ENCODE measurements around the gene SLC2A13. TPM values are rescaled to one million over a fixed set of nuclear protein-coding genes. Genes with fewer than 3 reads are reported as not detected.
"Not testable (repeated sequence)": the region's sequence is repeated elsewhere in the genome, so short reads cannot be mapped to it uniquely, and the experiment has no call there.

SLC2A13 gene
- total and polyA plus RNA-seq, 4 experiments from 2014 or later: 2.3 to 6.1 (median 4.2) TPM

GRCh38 chr12:39866135-39866534 is 239.7 kb downstream of the SLC2A13 start:
- Histone ChIP-seq H3K27ac (ENCODE audit: low read depth, low read length) (no peak overlapping the region), H3K4me1 (ENCODE audit: insufficient read depth, low read length) (no peaks in the 10 kb centered on the region), H3K27me3 (ENCODE audit: insufficient read depth, low read length) (no peaks in the 10 kb centered on the region), H3K4me3 (ENCODE audit: low read length in 2 of 2) (no peak overlapping the region), H3K9me3 (ENCODE audit: control insufficient read depth in 1 of 2, low read length in 2 of 2) (no peaks in the 10 kb centered on the region), H3K36me3 (ENCODE audit: insufficient read depth, low read length) (no peaks in the 10 kb centered on the region)
- peaks cover 0 to 8% (median under 1%) of the 10 kb centered on the region in 8 donors for H3K9me3 Mint-ChIP-seq
- H3K4me3 Mint-ChIP-seq: no peak overlapping the region
- no peaks in the 10 kb centered on the region for H3K27me3 Mint-ChIP-seq
- CTCF ChIA-PET (ENCODE audit: partially characterized antibody): no interaction called here
- intact Hi-C loops (cut with micrococcal nuclease): no loop called here
- no peaks in the 10 kb centered on the region for H3K4me1 Mint-ChIP-seq
- DNase-seq: no peak
- no peak overlapping the region for H3K27ac Mint-ChIP-seq
- peaks cover 8 to 24% of the 10 kb centered on the region in 2 donors for H3K36me3 Mint-ChIP-seq
- POLR2A ChIA-PET (ENCODE audit: partially characterized antibody): no interaction called here

- ChIA-PET POLR2A (ENCODE audit: partially characterized antibody) (no interaction called here), CTCF (ENCODE audit: partially characterized antibody) (interaction anchor here (1.1 kb wide), 1 partner anchor 11 kb away, joined by 3 read pairs; no protein-coding TSS in a partner anchor)
- Mint-ChIP-seq H3K4me3 (no peak overlapping the region), H3K27ac (no peak overlapping the region), H3K4me1 (no peaks in the 10 kb centered on the region), H3K36me3 (peaks cover 8 to 22% of the 10 kb centered on the region in 2 donors), H3K9me3 (peaks cover 0 to 5% (median 0%) of the 10 kb centered on the region in 8 donors), H3K27me3 (no peaks in the 10 kb centered on the region)
- Histone ChIP-seq H3K27me3 (ENCODE audit: insufficient read depth, low read length) (no peaks in the 10 kb centered on the region), H3K36me3 (ENCODE audit: insufficient read depth, low read length) (no peaks in the 10 kb centered on the region), H3K4me1 (ENCODE audit: insufficient read depth, low read length) (no peaks in the 10 kb centered on the region), H3K9me3 (ENCODE audit: control insufficient read depth in 1 of 2, low read length in 2 of 2) (no peaks in the 10 kb centered on the region), H3K27ac (ENCODE audit: low read depth, low read length) (no peak overlapping the region), H3K4me3 (ENCODE audit: low read length in 2 of 2) (no peak overlapping the region)
- intact Hi-C loops (cut with micrococcal nuclease): no loop called here
- DNase-seq: no peak
Measured at GRCh38 chr12:39860695-39861094, 245.2 kb downstream of the SLC2A13 start.

GRCh38 chr12:39853003-39853402 is 252.9 kb downstream of the SLC2A13 start:
- Mint-ChIP-seq H3K27me3 (no peaks in the 10 kb centered on the region), H3K4me3 (no peak overlapping the region), H3K4me1 (no peaks in the 10 kb centered on the region), H3K9me3 (peaks cover 0 to 4% (median 0%) of the 10 kb centered on the region in 8 donors), H3K27ac (no peak overlapping the region), H3K36me3 (peaks cover 0 to 9% of the 10 kb centered on the region in 2 donors)
- H3K27ac ChIP-seq (ENCODE audit: low read depth, low read length): no peak overlapping the region
- no peaks in the 10 kb centered on the region for H3K9me3 ChIP-seq (ENCODE audit: control insufficient read depth in 1 of 2, low read length in 2 of 2)
- no peak overlapping the region for H3K4me3 ChIP-seq (ENCODE audit: low read length in 2 of 2)
- H3K4me1 ChIP-seq (ENCODE audit: insufficient read depth, low read length): no peaks in the 10 kb centered on the region
- intact Hi-C loops (cut with micrococcal nuclease): no loop called here
- DNase-seq: no peak
- H3K27me3 ChIP-seq (ENCODE audit: insufficient read depth, low read length): no peaks in the 10 kb centered on the region
- ChIA-PET CTCF (ENCODE audit: partially characterized antibody) (no interaction called here), POLR2A (ENCODE audit: partially characterized antibody) (no interaction called here)
- H3K36me3 ChIP-seq (ENCODE audit: insufficient read depth, low read length): no peaks in the 10 kb centered on the region

GRCh38 chr12:39852346-39852745 is 253.5 kb downstream of the SLC2A13 start:
- Mint-ChIP-seq H3K27ac (no peak overlapping the region), H3K36me3 (peaks cover 0 to 9% of the 10 kb centered on the region in 2 donors), H3K4me1 (no peaks in the 10 kb centered on the region), H3K27me3 (no peaks in the 10 kb centered on the region), H3K9me3 (peaks cover 0 to 4% (median 0%) of the 10 kb centered on the region in 8 donors), H3K4me3 (no peak overlapping the region)
- Histone ChIP-seq H3K4me3 (ENCODE audit: low read length in 2 of 2) (no peak overlapping the region), H3K36me3 (ENCODE audit: insufficient read depth, low read length) (no peaks in the 10 kb centered on the region), H3K27me3 (ENCODE audit: insufficient read depth, low read length) (no peaks in the 10 kb centered on the region), H3K4me1 (ENCODE audit: insufficient read depth, low read length) (no peaks in the 10 kb centered on the region), H3K9me3 (ENCODE audit: control insufficient read depth in 1 of 2, low read length in 2 of 2) (no peaks in the 10 kb centered on the region), H3K27ac (ENCODE audit: low read depth, low read length) (no peak overlapping the region)
- DNase-seq: no peak
- CTCF ChIA-PET (ENCODE audit: partially characterized antibody): no interaction called here
- intact Hi-C loops (cut with micrococcal nuclease): no loop called here
- POLR2A ChIA-PET (ENCODE audit: partially characterized antibody): no interaction called here

DNA sequence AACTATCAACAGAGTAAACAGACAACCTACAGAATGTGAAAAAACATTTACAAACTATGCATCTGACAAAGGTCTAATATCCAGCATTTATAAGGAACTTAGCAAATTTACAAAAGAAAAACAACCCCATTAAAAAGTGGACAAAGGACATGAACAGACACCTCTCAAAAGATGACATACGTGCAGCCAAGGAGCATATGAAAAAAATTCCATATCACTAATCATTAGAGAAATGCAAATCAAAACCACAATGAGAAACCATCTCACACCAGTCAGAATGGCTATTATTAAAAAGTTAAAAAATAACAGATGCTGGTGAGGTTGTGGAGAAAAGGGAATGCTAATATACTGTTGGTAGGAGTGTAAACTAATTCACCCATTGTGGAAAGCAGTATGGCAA is 257.7 kb downstream of the SLC2A13 start:
- H3K36me3 ChIP-seq (ENCODE audit: insufficient read depth, low read length); H3K4me3 Mint-ChIP-seq; CTCF ChIA-PET (ENCODE audit: partially characterized antibody); H3K9me3 Mint-ChIP-seq; H3K27ac ChIP-seq (ENCODE audit: low read depth, low read length); H3K4me3 ChIP-seq (ENCODE audit: low read length in 2 of 2); H3K27ac Mint-ChIP-seq; H3K4me1 Mint-ChIP-seq; H3K36me3 Mint-ChIP-seq; H3K27me3 ChIP-seq (ENCODE audit: insufficient read depth, low read length); H3K4me1 ChIP-seq (ENCODE audit: insufficient read depth, low read length); POLR2A ChIA-PET (ENCODE audit: partially characterized antibody); H3K9me3 ChIP-seq (ENCODE audit: control insufficient read depth in 1 of 2, low read length in 2 of 2); intact Hi-C loops (cut with micrococcal nuclease); H3K27me3 Mint-ChIP-seq; DNase-seq: not testable (repeated sequence)

DNA sequence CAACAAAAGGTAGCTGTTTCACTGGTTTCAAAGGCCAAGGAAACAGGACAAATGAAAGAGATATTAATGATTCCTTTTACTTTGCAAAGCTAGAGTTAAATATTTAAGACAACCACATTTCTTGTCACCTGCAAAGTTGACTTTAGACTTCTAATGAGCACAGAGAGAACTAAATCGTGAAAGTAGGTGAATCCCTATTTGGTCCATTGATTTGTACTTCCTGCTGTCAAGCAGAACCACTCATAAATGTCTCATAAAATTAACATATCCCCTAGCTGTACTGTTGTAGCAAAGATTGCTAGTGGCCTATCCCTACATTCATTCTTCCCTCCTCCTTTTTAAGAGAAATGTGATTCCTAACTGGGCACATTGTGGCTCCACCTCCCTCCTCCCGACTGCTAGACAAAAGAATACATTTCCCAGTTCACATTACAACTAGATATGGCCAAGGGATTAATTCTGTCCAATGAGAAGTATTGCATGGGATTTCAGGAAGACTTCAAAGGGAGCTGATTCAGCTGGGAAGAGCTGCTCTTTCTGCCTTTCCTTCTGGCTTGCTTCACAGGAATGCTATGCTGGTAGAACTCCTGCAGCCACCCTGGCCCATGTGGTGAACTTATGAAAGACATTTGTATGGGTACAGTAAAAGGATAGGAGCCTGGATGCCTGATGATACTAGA is 258.8 kb downstream of the SLC2A13 start:
- Mint-ChIP-seq H3K4me1 (no peaks in the 10 kb centered on the region), H3K4me3 (no peak overlapping the region), H3K27me3 (no peaks in the 10 kb centered on the region), H3K9me3 (peaks cover 0 to 4% (median 0%) of the 10 kb centered on the region in 8 donors), H3K27ac (no peak overlapping the region), H3K36me3 (no peaks in the 10 kb centered on the region)
- H3K36me3 ChIP-seq (ENCODE audit: insufficient read depth, low read length): no peaks in the 10 kb centered on the region
- no peak for DNase-seq
- no peak overlapping the region for H3K27ac ChIP-seq (ENCODE audit: low read depth, low read length)
- H3K4me3 ChIP-seq (ENCODE audit: low read length in 2 of 2): no peak overlapping the region
- POLR2A ChIA-PET (ENCODE audit: partially characterized antibody): no interaction called here
- no peaks in the 10 kb centered on the region for H3K27me3 ChIP-seq (ENCODE audit: insufficient read depth, low read length)
- no peaks in the 10 kb centered on the region for H3K4me1 ChIP-seq (ENCODE audit: insufficient read depth, low read length)
- CTCF ChIA-PET (ENCODE audit: partially characterized antibody): no interaction called here
- intact Hi-C loops (cut with micrococcal nuclease): no loop called here
- H3K9me3 ChIP-seq (ENCODE audit: control insufficient read depth in 1 of 2, low read length in 2 of 2): no peaks in the 10 kb centered on the region

GRCh38 chr12:39846304-39846703 is 259.6 kb downstream of the SLC2A13 start:
- Histone ChIP-seq H3K4me1 (ENCODE audit: insufficient read depth, low read length) (no peaks in the 10 kb centered on the region), H3K36me3 (ENCODE audit: insufficient read depth, low read length) (no peaks in the 10 kb centered on the region), H3K9me3 (ENCODE audit: control insufficient read depth in 1 of 2, low read length in 2 of 2) (no peaks in the 10 kb centered on the region), H3K4me3 (ENCODE audit: low read length in 2 of 2) (no peak overlapping the region), H3K27me3 (ENCODE audit: insufficient read depth, low read length) (no peaks in the 10 kb centered on the region), H3K27ac (ENCODE audit: low read depth, low read length) (no peak overlapping the region)
- H3K4me1 Mint-ChIP-seq: no peaks in the 10 kb centered on the region
- H3K27me3 Mint-ChIP-seq: no peaks in the 10 kb centered on the region
- intact Hi-C loops (cut with micrococcal nuclease): no loop called here
- no peak for DNase-seq
- H3K36me3 Mint-ChIP-seq: no peaks in the 10 kb centered on the region
- ChIA-PET CTCF (ENCODE audit: partially characterized antibody) (no interaction called here), POLR2A (ENCODE audit: partially characterized antibody) (no interaction called here)
- H3K9me3 Mint-ChIP-seq: peaks cover 0 to 4% (median 0%) of the 10 kb centered on the region in 8 donors
- no peak overlapping the region for H3K4me3 Mint-ChIP-seq
- H3K27ac Mint-ChIP-seq: no peak overlapping the region

DNA sequence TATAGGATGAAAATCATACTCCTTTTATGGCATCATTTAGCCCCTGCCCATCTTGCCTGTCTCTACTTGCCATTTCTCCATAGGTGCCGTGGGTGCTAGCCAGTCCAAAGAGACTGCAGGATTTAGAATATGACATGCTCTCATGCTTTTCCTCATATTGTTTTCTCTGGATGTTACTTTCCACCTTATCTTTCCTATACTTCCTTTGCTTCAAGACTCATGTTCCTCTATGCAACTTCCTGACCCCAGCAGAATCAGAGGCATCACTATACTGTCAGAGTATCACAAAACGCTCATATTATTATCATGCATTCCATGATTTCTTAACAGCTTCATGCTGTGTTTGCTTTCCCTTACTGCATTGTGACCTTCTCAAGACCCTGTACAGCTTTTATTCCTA is 265.5 kb downstream of the SLC2A13 start:
- DNase-seq: no peak
- Histone ChIP-seq H3K27me3 (ENCODE audit: insufficient read depth, low read length) (no peaks in the 10 kb centered on the region), H3K4me1 (ENCODE audit: insufficient read depth, low read length) (no peaks in the 10 kb centered on the region), H3K9me3 (ENCODE audit: control insufficient read depth in 1 of 2, low read length in 2 of 2) (no peaks in the 10 kb centered on the region), H3K4me3 (ENCODE audit: low read length in 2 of 2) (no peak overlapping the region), H3K27ac (ENCODE audit: low read depth, low read length) (no peak overlapping the region), H3K36me3 (ENCODE audit: insufficient read depth, low read length) (no peaks in the 10 kb centered on the region)
- H3K27me3 Mint-ChIP-seq: no peaks in the 10 kb centered on the region
- ChIA-PET POLR2A (ENCODE audit: partially characterized antibody) (no interaction called here), CTCF (ENCODE audit: partially characterized antibody) (no interaction called here)
- peaks cover 0 to 7% (median 0%) of the 10 kb centered on the region in 8 donors for H3K9me3 Mint-ChIP-seq
- H3K36me3 Mint-ChIP-seq: no peaks in the 10 kb centered on the region
- intact Hi-C loops (cut with micrococcal nuclease): no loop called here
- no peak overlapping the region for H3K27ac Mint-ChIP-seq
- H3K4me3 Mint-ChIP-seq: no peak overlapping the region
- H3K4me1 Mint-ChIP-seq: no peaks in the 10 kb centered on the region
